K562 (cell line): ENCODE measurements around the gene EPHA4. TPM values are rescaled to one million over a fixed set of nuclear protein-coding genes. Genes with fewer than 3 reads are reported as not detected.

Experiments
- ATAC-seq: fragments of 200-7000 bp; cut with Tn5 transposase; 3 replicates; pipeline ENCODE4 v1.9.1; 2020; ENCODE audit warnings: moderate library complexity
- BruUV-seq: library from RNA; stranded (reverse); fragments of 400-500 nt; replicated peaks from 2 replicates; lab custom pipeline; 2021; lab: Mats Ljungman, UMichigan
- CTCF ChIA-PET: fragments of 300-600 bp; formaldehyde crosslinking; extraction: SDS; loops from one replicate; lab custom pipeline; 2021; ENCODE audit warnings: low intra/inter-chr PET ratio; lab: Yijun Ruan, JAX
- POLR2A ChIA-PET: fragments of 300-600, 350-650 bp; sonication (Branson Sonifier 250); formaldehyde crosslinking; extraction: SDS; loops from one replicate; lab custom pipeline; 2021; ENCODE audit warnings: antibody characterized with exemption, inconsistent platforms; lab: Yijun Ruan, JAX
- DNase-seq, 4 experiments: peaks; one replicate each; pipeline versions ENCODE4 v3.0.0 to v3.0.0-alpha.2; 2011 to 2018; ENCODE audit warnings: low spot score in 3 of 4, mixed read lengths in 3 of 4; ENCODE audit errors: extremely low read depth in 1 of 4
- FAIRE-seq: peaks from 2 replicates; lab custom pipeline; 2011; peaks lifted over from hg19 to GRCh38; lab: Jason Lieb, UNC
- H2AFZ ChIP-seq: 2 replicates; pipeline ENCODE4 v1.6.0; 2011; ENCODE audit warnings: low read depth, low read length, control low read depth, inconsistent platforms
- H3K27ac ChIP-seq: fragments of 200-600 bp; 3 replicates; pipeline ENCODE4 v1.8.0; 2011; ENCODE audit warnings: low read depth, mild to moderate bottlenecking, control low read depth, inconsistent platforms, low read length, moderate library complexity, mixed read lengths; ENCODE audit errors: extremely low read depth
- H3K27me3 ChIP-seq, 2 experiments: fragments of 300-600 bp in 1 of 2; 2 replicates in 1 of 2; 3 replicates in 1 of 2; pipeline versions ENCODE4 v1.6.0 to v1.8.0; 2011; ENCODE audit warnings: inconsistent platforms in 2 of 2, low read length in 2 of 2, mild to moderate bottlenecking in 1 of 2, mixed read lengths in 1 of 2, moderate library complexity in 1 of 2; ENCODE audit not compliant: control insufficient read depth in 2 of 2, insufficient read depth in 2 of 2
- H3K36me3 ChIP-seq: fragments of 300-600 bp; 3 replicates; pipeline ENCODE4 v1.8.0; 2011; ENCODE audit warnings: mild to moderate bottlenecking, low read length, inconsistent platforms; ENCODE audit not compliant: control insufficient read depth, insufficient read depth
- H3K4me1 ChIP-seq, 2 experiments: fragments of 200-600 bp in 1 of 2; replicated peaks in 1 of 2; 2 replicates in 1 of 2; 3 replicates in 1 of 2; pipeline versions ENCODE4 v1.5.1 to v1.8.0; 2011; ENCODE audit warnings: inconsistent platforms in 2 of 2, low read length in 2 of 2, mild to moderate bottlenecking in 1 of 2, mixed read lengths in 1 of 2, moderate library complexity in 1 of 2; ENCODE audit not compliant: control insufficient read depth in 2 of 2, insufficient read depth in 2 of 2
- H3K4me2 ChIP-seq: 2 replicates; pipeline ENCODE4 v1.6.1; 2011; ENCODE audit warnings: low read length, control low read depth, inconsistent platforms, mixed read lengths; ENCODE audit not compliant: insufficient read depth
- H3K4me3 ChIP-seq: fragments of 200-600 bp; sonication (generic), shearing (Covaris generic); 2 replicates; pipeline ENCODE4 v1.5.1; 2016; ENCODE audit warnings: control low read depth, inconsistent platforms
- H3K79me2 ChIP-seq: fragments of 200-600 bp; 3 replicates; pipeline ENCODE4 v1.8.0; 2011; ENCODE audit warnings: low read length, inconsistent platforms; ENCODE audit not compliant: control insufficient read depth, insufficient read depth
- H3K9ac ChIP-seq, 2 experiments: 2 replicates each; pipeline versions ENCODE4 v1.6.0 to v1.6.1; 2011; ENCODE audit warnings: low read depth in 2 of 2, low read length in 2 of 2, control low read depth in 1 of 2, inconsistent platforms in 1 of 2, mild to moderate bottlenecking in 1 of 2, mixed read lengths in 1 of 2; ENCODE audit not compliant: insufficient read depth in 1 of 2
- H3K9me1 ChIP-seq: one replicate; pipeline ENCODE4 v1.6.0; 2011; ENCODE audit warnings: inconsistent platforms, mild to moderate bottlenecking, low read length, moderate library complexity; ENCODE audit not compliant: control insufficient read depth, insufficient read depth
- H3K9me3 ChIP-seq: replicated peaks from 2 replicates; pipeline ENCODE4 v1.5.1; 2011; ENCODE audit warnings: low read depth, low read length, inconsistent platforms; ENCODE audit not compliant: control insufficient read depth, insufficient read depth
- H4K20me1 ChIP-seq: replicated peaks from 2 replicates; pipeline ENCODE4 v1.6.1; 2011; ENCODE audit warnings: low read length, inconsistent platforms, mixed read lengths; ENCODE audit not compliant: control insufficient read depth, insufficient read depth
- BCOR ChIP-seq: fragments of 450-650 bp; IDR thresholded peaks from 2 replicates; pipeline ENCODE4 v1.6.1; 2016
- HDGF ChIP-seq: fragments of 450-650 bp; IDR thresholded peaks from 2 replicates; pipeline ENCODE4 v1.6.1; 2016
- HES1 ChIP-seq: fragments of 450-650 bp; IDR thresholded peaks from 2 replicates; pipeline ENCODE4 v1.6.1; 2016; ENCODE audit warnings: low read depth, mild to moderate bottlenecking, moderate library complexity
- ZFPM2 ChIP-seq: fragments of 250-450 bp; sonication (Bioruptor Pico); IDR thresholded peaks from 2 replicates; pipeline ENCODE4 v1.5.1; 2022; ENCODE audit warnings: mild to moderate bottlenecking
- ZNF644 ChIP-seq: fragments of 200-800 bp; sonication (Bioruptor generic); IDR thresholded peaks from 2 replicates; pipeline ENCODE4 v1.6.1; 2016; ENCODE audit warnings: low read depth, missing genetic modification characterization, missing compliant biosample characterization
- WGBS: fragments of 100-300 bp; shearing (Covaris generic); methylation state at CpG from one replicate; pipeline ENCODE4 v1.1.6; 2016; ENCODE audit warnings: low coverage, mixed read lengths; ENCODE audit not compliant: insufficient coverage; ENCODE audit errors: missing lambda C conversion rate; 5-methylcytosine and 5-hydroxymethylcytosine counted together
- in situ Hi-C: fragments of 300-500 bp; cut with MboI; formaldehyde crosslinking; loops from 4 replicates; pipeline ENCODE4 v1.15.0; 2018; ENCODE audit warnings: inconsistent platforms, mixed read lengths
- intact Hi-C: fragments of 100-400 bp; cut with micrococcal nuclease; formaldehyde crosslinking; loops from 2 replicates; pipeline ENCODE4 v1.14.2; 2022
- polyA plus RNA-seq, 8 experiments: library from polyadenylated mRNA; depleted of rRNA in 4 of 8; stranded (reverse) in 5 of 8; unstranded in 3 of 8; fragments of >200 nt; fragmentation: Nextera tagmentation in 2 of 8; fragmentation: Illumina TruSeq in 1 of 8; extraction: Ambion mirVana in 2 of 8; extraction: Trizol in 1 of 8; gene quantifications; 2 replicates each; pipeline versions ENCODE4 v1.2.1 to v1.2.3, GENCODE V29; 2011 to 2014; ENCODE audit warnings: inconsistent platforms in 1 of 8, missing spikeins in 1 of 8
- total RNA-seq, 7 experiments: library from RNA; depleted of rRNA in 6 of 7; stranded (reverse); fragments of >200 nt in 6 of 7; fragmentation: Illumina TruSeq in 2 of 7; extraction: Trizol in 2 of 7; gene quantifications; 2 replicates each; pipeline versions ENCODE4 v1.2.1 to v1.2.3, GENCODE V29; 2011 to 2021; ENCODE audit warnings: low replicate concordance in 1 of 7

The EPHA4 gene
- total and polyA plus RNA-seq, 9 of the 15 experiments (the other 6 are each of a cell fraction or from before 2014, with no cell fraction given): 0.07 to 0.09 (median 0.07) TPM; not detected in 6

GRCh38 chr2:221501210-221501882 lies 70.8 kb downstream of the EPHA4 start:
- no peaks in the 10 kb centered on the region for H3K9me1 ChIP-seq
- TF ChIP-seq HES1 (no peak), HDGF (no peak), ZNF644 (tag) (no peak), BCOR (no peak), ZFPM2 (CRISPR knock-in tag) (no peak)
- DNase-seq (no peak), ATAC-seq (no peak), FAIRE-seq (no peak)
- in situ Hi-C loops: no loop called here
- no peak overlapping the region for H3K4me3 ChIP-seq
- no TSS peak for BruUV-seq
- POLR2A ChIA-PET: no interaction called here
- no peaks in the 10 kb centered on the region for H3K4me1 ChIP-seq
- H4K20me1 ChIP-seq: no peaks in the 10 kb centered on the region
- H3K79me2 ChIP-seq: no peaks in the 10 kb centered on the region
- intact Hi-C loops: no loop called here
- 2% methylated on average over 10 of the region's 10 CpGs for WGBS
- H2AFZ ChIP-seq: no peak overlapping the region
- no peak overlapping the region for H3K4me2 ChIP-seq
- H3K36me3 ChIP-seq: no peaks in the 10 kb centered on the region
- H3K9me3 ChIP-seq: no peaks in the 10 kb centered on the region
- no peaks in the 10 kb centered on the region for H3K27me3 ChIP-seq
- CTCF ChIA-PET: no interaction called here
- H3K27ac ChIP-seq: no peak overlapping the region
- no peak overlapping the region for H3K9ac ChIP-seq
